ENCODE results near the gene GPLD1.
"Not testable (repeated sequence)": the region's sequence is repeated elsewhere in the genome, so short reads cannot be mapped to it uniquely, and the experiment has no call there.

Gene GPLD1, protein sequence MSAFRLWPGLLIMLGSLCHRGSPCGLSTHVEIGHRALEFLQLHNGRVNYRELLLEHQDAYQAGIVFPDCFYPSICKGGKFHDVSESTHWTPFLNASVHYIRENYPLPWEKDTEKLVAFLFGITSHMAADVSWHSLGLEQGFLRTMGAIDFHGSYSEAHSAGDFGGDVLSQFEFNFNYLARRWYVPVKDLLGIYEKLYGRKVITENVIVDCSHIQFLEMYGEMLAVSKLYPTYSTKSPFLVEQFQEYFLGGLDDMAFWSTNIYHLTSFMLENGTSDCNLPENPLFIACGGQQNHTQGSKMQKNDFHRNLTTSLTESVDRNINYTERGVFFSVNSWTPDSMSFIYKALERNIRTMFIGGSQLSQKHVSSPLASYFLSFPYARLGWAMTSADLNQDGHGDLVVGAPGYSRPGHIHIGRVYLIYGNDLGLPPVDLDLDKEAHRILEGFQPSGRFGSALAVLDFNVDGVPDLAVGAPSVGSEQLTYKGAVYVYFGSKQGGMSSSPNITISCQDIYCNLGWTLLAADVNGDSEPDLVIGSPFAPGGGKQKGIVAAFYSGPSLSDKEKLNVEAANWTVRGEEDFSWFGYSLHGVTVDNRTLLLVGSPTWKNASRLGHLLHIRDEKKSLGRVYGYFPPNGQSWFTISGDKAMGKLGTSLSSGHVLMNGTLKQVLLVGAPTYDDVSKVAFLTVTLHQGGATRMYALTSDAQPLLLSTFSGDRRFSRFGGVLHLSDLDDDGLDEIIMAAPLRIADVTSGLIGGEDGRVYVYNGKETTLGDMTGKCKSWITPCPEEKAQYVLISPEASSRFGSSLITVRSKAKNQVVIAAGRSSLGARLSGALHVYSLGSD

DNA sequence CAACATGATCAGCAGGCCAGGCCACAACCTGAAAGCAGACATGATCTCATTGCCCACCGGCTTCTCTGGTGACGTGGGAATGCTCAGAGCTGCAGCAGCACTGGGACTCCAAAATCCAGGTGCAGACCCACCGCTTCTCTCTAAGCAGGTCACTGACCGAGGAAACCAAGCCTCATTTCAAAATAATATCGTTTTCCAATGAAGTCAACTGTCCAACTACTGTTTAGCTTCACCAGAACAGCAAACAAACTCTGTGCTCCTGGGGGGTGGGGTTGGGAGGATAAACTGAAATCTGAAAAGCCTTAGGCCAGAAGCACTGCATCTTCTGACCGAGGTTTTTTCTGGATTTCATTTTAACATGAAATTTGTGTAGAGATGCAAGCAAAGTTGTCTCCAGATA, at the start of gene GPLD1:
TSS of gene GPLD1 (minus strand) at position 109 of the 400 bp plus-strand sequence. CDS start at position 42, 67 bp downstream.
- DNase-seq, result no peak

DNA sequence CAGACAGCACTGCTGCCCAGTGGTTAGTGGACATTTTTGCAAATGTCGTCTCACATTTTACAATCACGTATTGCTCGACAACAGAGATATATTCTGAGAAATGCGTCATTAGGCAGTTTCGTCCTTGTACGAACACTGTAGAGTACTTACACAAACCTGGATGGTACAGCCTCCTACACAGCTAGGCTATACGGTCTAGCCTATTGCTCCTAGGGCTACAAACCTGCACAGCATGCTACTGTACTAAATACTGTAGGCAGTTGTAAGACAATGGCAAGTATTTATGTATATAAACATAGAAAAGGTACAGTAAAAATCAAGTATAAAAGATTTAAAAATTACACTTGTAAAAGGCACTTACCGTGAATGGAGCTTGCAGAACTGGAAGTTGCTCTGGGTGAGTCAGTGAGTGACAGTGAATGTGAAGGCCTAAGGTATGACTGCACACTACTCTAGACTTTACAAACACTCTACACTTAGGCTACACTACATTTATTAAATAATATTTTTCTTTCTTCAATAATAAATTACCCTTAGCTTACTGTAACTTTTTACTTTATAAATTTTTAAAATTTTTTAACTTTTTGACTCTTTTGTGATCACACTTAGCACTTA, 48.5 kb upstream of the GPLD1 start:
- DNase-seq, result no peak

DNA sequence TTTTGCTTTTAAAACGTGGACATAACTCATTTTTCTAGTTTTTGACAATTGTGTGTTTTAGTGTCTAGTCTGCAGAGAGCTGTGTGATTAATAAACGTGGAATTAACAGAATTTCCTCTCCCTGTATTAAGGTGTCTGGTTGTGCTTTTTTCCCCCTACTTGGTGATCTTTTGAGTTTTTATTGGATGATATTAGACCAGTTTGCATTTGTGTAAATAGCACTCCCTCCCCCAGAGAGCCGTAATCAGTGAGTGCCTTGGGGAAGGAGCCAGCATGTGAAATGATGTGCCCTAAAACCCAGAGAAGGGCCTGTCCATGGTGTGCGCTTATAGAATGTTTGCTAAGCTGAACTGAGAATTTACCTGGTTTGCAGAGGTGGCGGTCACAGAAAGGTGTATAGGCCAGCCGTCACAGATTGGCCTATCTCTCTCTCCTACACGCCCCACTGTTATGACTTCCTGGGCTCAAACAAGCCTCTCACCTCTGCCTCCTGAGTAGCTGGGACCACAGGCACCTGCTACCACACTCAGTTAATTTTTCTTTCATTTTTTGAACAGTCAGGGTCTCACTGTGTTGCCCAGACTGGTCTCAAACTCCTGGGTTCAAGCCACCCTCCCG, 47.8 kb upstream of the GPLD1 start:
- no peak for DNase-seq

DNA sequence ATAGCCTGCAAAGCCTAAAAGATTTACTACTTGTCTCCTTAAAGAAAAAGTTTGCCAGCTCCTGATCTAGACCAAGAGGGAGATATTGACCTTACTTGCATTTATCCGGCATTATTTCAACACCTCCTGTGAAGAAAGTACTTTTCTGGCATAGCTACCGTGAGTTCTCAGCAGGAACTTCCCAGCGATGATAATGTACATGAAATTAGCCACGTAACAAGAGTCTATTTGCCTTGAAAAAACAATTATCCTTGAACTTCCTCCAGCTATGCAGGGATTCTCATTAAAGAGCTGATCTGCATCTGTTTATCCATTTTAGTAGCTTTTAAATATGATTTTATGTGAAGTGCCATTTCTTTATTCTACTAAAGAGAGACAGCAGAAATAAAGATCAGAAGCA, 47.1 kb upstream of the GPLD1 start:
- DNase-seq, result no peak

DNA sequence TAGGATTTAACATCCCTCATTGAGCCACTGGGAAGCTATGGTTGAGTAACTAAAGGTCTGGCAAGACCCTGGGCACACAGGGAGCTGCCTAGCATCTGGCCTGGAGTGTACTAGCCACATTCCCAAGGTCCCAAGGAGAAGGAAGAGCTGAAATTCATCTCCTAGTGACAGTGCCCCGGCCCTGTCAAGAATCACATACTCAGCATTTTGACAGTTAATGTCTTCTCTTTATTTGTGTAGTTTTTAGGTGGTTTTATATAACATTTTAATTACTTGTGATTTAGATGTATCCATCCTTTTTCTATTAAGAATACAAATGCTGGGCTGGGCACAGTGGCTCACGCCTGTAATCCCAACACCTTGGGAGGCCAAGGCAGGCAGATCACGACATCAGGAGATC, 45.8 kb upstream of the GPLD1 start:
- no peak for DNase-seq

DNA sequence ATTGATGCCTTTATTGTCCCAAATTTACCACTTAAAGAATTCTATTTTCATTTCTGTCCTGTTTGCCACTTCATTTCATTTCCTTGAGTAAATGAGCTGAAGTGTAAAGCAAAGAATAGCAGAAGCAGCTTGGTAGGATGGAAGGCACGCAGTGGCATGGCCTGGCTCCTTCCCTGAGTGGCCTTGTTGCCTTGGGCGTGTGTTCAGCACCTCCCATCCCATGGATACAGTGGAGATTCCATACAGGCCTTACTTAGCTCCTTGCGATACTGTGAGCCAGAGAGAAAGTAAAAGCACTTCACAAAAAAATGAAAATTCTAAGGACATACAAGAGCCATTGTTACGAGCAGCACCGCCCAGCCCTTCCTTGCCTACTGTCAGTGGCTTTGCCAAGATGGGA, 45.0 kb upstream of the GPLD1 start:
- DNase-seq, result no peak

DNA sequence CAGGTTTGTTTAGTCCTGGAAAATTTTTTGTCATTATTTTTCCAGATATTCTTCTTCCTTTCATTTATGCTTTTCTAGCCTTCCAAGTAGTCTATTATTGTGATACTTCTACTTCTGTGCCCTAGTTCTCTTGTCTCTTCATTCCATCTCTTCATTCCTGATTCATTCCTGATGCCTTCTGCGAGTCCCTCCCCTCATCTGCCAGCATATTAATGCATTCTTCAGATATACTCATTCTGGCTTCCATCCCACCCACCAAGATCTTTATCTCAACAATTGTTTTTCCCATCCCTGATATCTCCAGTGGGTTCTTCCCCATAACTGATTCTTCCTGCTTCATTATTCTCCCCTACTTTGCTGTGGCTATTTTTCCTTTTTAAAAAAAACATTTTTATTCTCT, 40.6 kb upstream of the GPLD1 start:
- no peak for DNase-seq

DNA sequence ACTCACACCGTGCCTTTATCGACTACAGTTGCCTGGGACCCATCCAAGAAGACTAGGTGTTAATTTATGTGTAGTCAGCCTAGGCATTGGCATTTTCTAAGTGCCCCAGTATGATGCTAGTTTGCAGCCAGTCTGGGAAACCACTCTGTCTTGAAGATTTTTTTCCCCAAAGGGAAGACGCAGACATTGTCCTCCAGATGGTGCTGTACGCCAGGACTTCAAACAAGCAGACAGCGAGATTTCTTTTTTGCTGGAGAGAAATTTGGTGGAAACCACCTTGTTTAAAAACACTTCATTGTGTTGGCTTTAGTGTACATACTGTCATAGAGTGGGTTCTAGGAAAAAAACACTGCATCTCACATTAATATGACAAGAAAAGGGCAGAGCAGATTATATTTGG, 35.4 kb upstream of the GPLD1 start:
- DNase-seq, result peak; percentile 38

DNA sequence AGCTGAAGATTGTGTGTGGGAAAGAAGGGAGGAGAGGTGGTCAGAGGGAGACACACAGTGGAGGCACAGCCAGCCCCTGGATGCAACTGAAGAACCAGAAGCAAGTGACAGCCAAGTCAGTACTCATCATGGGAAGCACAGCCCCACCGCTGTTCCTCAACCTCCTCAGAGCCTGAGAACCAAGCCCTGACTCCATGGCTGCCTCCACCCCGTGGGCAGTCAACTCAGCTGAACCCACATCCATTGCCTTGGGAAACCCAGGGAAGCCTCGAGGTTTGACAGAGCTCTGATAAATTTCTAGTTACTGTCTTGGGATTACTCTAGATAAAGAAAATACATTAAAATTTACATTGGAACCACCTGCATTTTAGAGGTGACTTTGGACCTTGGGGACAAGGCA, 35.0 kb upstream of the GPLD1 start:
- DNase-seq, result no peak

DNA sequence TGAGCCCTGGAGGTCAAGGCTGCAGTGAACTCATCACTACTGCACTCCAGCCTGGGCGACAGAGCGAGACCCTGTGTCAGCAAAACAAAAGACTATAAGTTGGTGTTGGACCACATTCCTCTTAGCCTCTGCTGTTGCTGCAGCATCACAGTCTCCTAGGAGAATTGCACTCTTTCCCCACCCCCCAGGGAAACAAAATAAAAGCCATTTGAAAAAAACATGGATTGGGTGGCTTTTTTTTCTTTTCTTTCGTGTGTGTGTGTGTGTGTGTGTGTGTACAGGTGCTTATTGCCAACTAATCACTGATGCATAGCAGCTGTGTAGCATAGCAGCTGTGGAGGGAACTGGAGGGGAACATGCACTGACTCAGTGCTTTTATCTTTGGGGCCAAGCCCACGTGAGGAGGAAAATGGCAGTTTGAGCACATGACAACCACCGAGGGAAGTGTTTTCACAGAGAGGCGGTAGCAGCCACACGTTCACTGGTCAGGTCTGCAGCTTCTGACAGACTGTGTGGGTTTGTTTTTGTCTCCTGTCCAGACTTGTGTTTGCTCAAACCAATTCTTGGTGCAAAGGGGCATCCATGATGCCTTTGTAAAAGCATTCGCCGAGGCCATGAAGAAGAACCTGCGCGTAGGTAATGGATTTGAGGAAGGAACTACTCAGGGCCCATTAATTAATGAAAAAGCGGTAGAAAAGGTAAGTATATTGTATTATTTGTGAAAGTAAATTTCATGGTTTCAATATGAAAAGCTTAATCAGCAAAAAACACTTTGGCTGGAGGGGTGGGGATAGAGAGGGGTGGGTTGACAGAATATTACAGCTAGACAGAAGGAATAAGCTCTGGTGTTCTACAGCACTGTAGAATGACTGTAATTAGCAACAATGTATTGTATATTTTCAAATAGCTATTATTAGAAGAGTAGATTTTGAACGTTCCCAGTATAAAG, 33.1 kb upstream of the GPLD1 start:
- DNase-seq, result no peak

DNA sequence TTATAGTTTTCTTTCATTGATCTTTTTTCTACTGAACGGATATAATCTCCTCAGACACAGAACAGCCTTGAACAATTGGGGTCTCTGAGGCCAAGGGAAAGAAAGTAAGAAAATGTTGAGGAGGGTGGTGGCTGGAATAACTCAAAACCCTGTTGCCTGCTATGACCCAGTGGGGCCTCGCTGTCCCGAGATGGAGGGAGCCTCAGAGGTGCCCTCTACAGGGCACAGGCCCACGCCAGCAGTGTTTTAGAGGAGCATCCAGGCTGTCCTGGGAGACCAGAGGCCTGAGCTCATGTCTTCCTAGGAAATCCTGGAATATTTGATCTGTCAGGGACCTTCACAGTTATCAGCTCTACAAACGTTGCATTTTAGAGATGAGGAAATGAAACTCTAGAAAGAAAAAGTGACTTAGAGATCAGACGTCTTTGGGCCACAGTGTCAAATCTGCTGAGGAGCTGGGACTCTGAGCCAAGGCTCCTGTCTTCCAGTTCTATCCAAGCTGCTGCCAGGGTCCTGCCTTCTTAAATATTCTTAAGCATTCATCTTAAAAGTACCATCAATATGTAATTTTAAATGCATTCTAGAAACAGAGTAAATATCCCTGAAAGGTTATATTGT, 31.7 kb upstream of the GPLD1 start:
- DNase-seq, result peak; percentile 58

DNA sequence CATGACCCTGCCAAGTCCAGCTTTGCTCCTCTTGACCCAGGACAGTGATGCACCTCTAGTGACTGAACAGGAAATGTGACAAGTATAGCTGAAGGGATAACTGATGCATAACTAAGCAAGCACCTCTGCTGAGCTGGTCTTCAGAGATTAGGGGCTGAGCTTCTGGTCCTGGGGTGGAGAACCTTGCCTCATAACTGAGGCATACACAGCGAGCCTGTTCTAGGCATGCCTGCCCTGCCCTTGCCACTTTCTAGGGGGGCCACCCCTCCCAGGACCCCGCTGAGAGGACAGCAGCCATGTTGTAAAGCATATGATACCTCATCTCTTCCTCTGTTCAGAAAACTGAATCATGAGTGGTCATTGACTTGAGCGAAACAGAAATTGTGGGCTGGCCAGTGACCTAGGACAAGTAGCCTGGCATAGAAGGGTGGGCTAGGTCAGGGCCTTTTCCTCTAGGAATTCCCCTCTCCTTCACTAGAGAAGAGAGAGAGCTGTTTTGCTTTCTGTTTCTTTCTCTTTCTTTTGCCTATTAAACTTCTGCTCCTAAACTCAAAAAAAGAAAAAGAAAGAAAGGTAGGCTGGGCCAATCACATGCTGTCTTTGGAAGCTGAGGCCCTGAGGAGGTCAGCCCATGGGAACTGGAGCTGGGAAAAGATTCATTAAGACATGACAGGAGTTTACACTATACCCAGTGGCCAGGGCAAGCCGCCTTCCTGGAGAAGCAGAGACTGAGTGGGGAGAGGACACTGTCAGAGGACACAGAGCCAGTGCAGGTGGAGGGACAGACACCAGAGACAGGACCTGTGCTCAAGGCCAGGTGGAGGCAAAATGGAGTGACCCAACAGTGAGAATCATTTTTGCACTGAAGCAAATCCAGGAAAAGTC, 28.5 kb upstream of the GPLD1 start:
- no peak for DNase-seq

DNA sequence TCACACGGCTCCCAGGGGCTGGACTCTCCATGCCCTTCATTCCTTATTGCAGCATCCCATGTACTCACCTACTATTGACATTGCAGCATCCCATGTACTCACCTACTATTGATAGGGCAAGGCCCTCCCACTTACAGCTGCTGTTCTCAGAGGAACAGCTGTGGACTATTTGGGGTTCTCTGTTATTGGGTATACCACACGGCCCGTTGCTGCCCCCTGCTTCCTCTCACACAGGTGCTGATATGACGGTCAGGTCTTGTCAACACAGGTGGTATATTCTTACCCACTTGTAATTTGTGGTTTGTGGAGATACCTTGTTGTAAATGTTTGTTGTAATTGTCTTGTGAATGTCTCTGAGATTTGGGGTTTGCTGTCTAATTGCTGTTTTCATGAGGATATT, 24.2 kb upstream of the GPLD1 start:
- DNase-seq, result no peak

DNA sequence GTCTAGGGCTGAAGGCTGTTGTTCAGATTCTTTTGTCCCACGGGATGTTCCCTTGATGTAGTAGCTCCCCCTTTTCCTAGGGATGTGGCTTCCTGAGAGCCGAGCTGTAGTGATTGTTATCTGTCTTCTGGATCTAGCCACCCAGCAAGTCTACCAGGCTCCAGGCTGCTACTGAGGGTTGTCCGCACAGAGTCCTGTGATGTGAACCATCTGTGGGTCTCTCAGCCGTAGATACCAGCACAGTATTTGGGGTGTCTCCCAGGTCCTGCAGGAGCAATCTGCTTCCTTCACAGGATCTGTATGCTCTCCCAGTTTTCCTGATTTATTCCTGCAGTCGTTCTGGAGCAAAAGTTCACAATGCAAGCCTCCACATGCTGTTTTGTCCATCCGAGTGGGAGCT, 22.6 kb upstream of the GPLD1 start:
- DNase-seq, result not testable (repeated sequence)

DNA sequence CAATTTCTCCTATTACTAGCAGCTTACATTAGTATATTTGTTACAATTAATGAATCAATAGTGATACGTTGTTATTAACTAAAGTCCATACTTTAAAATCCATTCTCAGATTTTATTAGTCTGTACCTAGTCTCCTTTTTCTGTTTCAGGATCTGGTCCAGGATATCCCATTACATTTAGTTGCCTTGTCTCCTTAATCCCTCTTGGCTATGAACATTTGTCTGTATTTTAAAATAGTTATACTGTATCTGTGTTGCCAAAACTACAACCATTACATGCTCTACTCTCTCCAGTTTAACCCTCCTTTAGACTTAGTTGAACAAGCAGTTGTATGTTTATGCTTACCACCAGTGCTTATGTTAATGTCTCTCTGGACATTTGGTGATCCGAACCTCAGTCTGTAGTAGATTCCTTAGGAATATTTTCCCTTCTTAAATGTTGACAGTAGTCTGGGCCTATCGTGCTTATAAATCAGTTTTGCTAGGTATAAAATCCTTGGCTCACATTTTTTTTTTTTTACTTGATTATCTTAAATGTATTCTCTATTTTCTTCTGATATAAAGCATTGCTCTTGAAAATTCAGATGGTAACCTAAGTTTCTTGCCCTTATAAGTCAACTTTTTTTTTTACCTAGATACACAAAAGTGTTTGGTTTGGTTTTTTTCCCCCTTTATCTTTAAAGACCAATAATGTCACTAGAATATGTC, 17.6 kb upstream of the GPLD1 start:
- DNase-seq, result no peak

DNA sequence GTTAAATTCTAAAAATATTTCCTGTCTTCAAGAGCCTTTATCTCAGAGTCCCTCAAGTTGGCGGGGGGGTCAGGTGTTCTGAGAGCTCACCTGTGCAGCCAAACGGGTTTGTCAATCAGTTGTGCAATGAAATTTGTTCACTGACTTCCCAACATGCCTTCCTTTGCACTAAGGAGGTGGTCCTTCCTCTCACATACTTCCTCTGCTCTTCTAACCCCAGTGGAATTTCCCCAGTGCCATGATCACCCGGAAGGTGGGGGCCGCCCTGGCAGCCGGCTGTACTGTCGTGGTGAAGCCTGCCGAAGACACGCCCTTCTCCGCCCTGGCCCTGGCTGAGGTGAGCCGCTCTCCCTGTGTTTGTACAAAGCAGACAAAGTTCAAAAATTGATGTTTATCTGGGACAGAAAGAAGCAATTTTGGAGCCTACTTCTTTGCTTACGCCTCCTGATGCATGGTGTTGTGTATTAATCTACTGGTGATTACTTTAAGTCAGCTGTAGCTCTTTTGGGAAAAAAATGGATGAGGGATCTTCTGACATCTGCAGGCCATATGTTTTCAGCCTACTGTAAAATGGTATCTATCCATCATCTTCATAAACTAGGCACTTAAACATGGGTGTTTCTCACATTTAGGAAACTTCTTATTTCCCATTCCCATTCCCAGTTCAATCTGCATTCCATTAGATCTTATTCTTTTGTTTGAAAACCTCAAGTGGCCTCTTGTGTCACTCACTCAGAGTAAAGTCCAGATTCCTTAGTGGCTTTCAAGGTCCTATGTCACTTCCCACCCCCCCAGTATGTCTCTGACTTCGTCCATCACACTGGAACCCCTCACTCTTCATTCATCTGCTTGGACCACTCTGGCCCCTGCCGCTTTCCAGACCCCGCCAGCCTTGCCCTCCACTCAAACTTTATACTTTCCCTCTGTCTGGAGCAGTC, 15.5 kb upstream of the GPLD1 start:
- no peak for DNase-seq

DNA sequence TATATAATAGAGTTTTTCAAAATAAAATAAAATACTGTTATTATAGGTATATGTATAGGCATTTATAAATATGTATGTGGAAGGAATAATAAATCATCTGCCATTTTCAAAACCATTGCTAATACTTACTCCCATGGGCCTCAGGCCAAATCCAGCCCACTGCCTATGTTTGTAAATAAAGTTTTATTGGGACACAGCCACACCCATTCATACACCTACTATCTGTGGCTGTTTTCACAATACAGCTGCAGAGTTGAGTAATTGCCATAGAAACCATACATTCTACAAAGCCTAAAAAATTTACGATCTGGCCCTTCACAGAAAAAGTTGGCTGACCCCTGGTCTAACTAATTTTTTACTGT, 14.9 kb upstream of the GPLD1 start:
- DNase-seq, result no peak

DNA sequence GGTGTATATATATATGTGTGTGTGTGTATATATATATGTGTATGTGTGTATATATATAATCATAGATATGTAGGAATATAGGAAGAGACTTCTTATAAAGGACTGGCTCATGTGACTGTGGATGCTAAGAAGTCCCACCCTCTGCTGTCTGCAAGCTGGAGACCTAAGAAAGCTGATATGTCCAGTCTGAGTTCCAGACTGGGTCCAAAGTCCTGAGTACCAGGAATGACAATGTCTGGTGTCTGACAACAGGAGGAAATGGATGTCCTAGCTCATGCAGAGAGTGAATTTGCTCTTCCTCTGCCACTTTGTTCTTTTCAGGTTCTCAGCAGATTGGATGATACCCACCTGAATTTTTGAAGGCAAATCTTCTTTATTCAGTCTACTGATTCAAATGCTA, 12.5 kb upstream of the GPLD1 start:
- DNase-seq, result no peak

DNA sequence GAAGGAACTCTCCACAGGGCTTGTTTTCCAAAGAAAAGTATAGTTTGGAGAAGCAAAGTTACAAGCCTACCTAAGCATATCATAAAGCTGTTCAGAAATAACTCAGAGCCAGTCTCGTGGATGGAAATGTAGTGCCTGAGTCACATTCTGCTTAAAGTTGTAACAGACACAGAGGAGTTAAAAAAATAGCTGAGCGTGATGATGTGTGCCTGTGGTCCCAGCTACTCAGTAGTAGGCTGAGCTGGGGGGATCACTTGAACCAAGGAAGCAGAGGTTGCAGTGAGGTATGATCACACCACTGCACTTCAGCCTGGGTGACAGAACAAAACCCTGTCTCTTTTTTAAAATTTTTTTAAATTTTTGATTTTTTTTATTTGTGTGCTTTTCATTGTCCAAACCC, 12.0 kb upstream of the GPLD1 start:
- no peak for DNase-seq

All from activated CD4-positive, alpha-beta T cell treated with anti-CD3 and anti-CD28 coated beads, Interleukin-10, Interleukin-2, amounts not matched to agents 100 ng/mL and 50 ng/mL, durations not matched to agents 16 hours and 8 hours (primary cell).